ENCODE data around the gene TMEM86A. TPM values are rescaled to one million over a fixed set of nuclear protein-coding genes. Genes with fewer than 3 reads are reported as not detected.

The TMEM86A gene
- total RNA-seq, 1 donor, result 0.27 TPM

DNA sequence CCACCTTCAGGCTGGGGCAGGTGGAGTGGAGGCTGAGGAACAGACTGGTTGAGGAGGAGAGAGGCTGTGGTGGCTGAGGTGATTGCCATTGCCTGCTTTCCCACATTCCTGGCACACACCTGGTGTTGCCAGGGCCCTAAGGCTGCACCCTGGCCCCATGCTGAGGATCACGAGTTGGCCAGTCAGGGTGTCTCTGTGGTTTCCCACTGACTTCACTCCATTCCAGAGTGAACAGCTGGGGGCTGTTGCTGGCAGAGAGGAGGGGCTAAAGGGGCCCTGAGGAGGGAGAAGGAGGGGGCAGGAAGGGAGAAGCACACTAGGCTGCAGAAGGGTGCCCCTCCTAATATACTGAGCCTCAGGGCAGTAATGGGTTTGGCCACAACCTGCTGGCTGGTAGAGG is 1.8 kb downstream of the TMEM86A start:
- TF ChIP-seq, protein P1, sequence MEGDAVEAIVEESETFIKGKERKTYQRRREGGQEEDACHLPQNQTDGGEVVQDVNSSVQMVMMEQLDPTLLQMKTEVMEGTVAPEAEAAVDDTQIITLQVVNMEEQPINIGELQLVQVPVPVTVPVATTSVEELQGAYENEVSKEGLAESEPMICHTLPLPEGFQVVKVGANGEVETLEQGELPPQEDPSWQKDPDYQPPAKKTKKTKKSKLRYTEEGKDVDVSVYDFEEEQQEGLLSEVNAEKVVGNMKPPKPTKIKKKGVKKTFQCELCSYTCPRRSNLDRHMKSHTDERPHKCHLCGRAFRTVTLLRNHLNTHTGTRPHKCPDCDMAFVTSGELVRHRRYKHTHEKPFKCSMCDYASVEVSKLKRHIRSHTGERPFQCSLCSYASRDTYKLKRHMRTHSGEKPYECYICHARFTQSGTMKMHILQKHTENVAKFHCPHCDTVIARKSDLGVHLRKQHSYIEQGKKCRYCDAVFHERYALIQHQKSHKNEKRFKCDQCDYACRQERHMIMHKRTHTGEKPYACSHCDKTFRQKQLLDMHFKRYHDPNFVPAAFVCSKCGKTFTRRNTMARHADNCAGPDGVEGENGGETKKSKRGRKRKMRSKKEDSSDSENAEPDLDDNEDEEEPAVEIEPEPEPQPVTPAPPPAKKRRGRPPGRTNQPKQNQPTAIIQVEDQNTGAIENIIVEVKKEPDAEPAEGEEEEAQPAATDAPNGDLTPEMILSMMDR (IDR thresholded peaks at IDR 0.05; ENCODE audit: insufficient read depth, low read length), result no peak
- H3K4me3 ChIP-seq (ENCODE audit: low read depth, low read length), result no peak overlapping the region
- no peak for DNase-seq (ENCODE audit: low read depth)

DNA sequence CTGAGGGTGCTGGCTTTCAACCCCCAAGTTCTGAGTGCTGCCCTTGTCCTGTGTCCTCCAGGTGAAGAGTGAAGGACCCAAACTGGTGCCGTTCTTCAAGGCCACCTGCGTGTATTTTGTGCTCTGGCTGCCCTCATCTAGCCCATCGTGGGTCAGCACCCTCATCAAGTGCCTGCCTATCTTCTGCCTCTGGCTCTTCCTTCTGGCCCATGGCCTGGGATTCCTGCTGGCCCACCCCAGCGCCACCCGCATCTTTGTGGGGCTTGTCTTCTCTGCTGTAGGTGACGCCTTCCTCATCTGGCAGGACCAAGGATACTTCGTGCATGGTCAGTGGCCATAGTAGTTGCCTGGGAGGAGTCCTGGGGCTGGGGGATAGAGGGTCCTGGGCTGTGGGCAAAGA is 2.3 kb downstream of the TMEM86A start:
- TF ChIP-seq, protein P1 (IDR thresholded peaks at IDR 0.05; ENCODE audit: insufficient read depth, low read length), result no peak
- no peak overlapping the region for H3K4me3 ChIP-seq (ENCODE audit: low read depth, low read length)
- DNase-seq (ENCODE audit: low read depth), result no peak

- no peak overlapping the region for H3K4me3 ChIP-seq (ENCODE audit: low read depth, low read length)
- TF ChIP-seq, protein P1 (IDR thresholded peaks at IDR 0.05; ENCODE audit: insufficient read depth, low read length), result no peak
- no peak for DNase-seq (ENCODE audit: low read depth)
These were observed 3.1 kb downstream of the TMEM86A start for GRCh38 chr11:18701614-18702216.

DNA sequence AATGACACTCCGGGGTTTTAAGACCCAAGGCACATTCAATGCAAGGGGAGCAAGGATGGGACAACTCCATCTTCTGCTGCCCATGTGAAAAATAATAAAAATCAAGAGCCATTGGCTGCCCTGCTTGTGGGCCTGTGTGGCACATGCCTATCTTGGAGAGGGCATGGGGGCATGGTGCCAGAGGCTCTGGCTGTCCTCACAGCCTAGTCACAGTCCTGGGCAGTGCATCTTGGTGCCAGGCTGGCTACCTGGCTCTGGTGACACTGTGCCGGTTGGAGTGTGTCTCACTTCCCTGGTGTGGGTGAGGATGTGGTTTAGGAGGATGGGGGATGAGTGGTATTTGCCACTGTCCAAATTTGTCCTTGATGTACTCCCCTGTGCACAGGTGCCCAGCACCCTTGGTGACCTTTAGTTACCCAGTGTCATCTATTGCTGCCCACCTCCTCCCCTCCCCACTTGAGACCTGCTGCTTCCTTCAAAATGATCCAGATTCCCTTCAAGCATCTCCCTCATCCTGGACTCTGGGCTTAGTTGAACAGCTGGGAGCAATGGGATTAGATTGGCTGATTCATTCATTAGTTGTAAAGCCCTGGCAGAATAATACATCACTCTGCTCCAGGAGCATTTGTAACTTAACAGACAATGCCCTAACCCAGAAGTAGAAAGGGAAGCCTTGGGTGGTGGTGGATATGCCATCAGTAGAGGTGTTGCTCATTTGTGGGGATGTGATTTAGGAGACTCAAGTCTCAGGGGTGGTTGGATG is 4.6 kb downstream of the TMEM86A start:
- DNase-seq (ENCODE audit: low read depth), result no peak
- no peak overlapping the region for H3K4me3 ChIP-seq (ENCODE audit: low read depth, low read length)
- TF ChIP-seq, protein P1 (IDR thresholded peaks at IDR 0.05; ENCODE audit: insufficient read depth, low read length), result no peak

- TF ChIP-seq, protein P1 (IDR thresholded peaks at IDR 0.05; ENCODE audit: insufficient read depth, low read length), result no peak
- DNase-seq (ENCODE audit: low read depth), result no peak
- H3K4me3 ChIP-seq (ENCODE audit: low read depth, low read length), result no peak overlapping the region
These were observed 5.6 kb downstream of the TMEM86A start for GRCh38 chr11:18704045-18704645.

GRCh38 chr11:18704698-18705097 is 6.1 kb downstream of the TMEM86A start:
- H3K4me3 ChIP-seq (ENCODE audit: low read depth, low read length), result no peak overlapping the region
- TF ChIP-seq, protein P1 (IDR thresholded peaks at IDR 0.05; ENCODE audit: insufficient read depth, low read length), result no peak
- DNase-seq (ENCODE audit: low read depth), result no peak

Data from fibroblast of the aortic adventitia (primary cell).